HG02870 (cell line): ENCODE results near the gene TINAGL1.

Experiments used
- ATAC-seq: cut with Tn5 transposase; IDR thresholded peaks from one replicate; pipeline ENCODE4 v1.9.1; 2021; ENCODE audit warnings: mild to moderate bottlenecking, moderate library complexity; ENCODE audit not compliant: unreplicated experiment

The TINAGL1 gene

GRCh38 chr1:31625561-31626222 lies 49.4 kb downstream of the TINAGL1 start:
- ATAC-seq: no peak

- ATAC-seq: no peak
Measured at GRCh38 chr1:31626223-31627207, 50.2 kb downstream of the TINAGL1 start.

GRCh38 chr1:31627301-31627929 lies 51.1 kb downstream of the TINAGL1 start:
- ATAC-seq: no peak

GRCh38 chr1:31627930-31628559 lies 51.7 kb downstream of the TINAGL1 start:
- ATAC-seq: no peak

GRCh38 chr1:31628931-31629556 lies 52.7 kb downstream of the TINAGL1 start:
- no peak for ATAC-seq

GRCh38 chr1:31632649-31633048 lies 56.3 kb downstream of the TINAGL1 start:
- no peak for ATAC-seq

GRCh38 chr1:31633117-31633516 lies 56.8 kb downstream of the TINAGL1 start:
- no peak for ATAC-seq
